T-cell (primary cell): Measurements from ENCODE around the gene C1orf226. TPM values are rescaled to one million over a fixed set of nuclear protein-coding genes. Genes with fewer than 3 reads are reported as not detected.

ENCODE experiments used
- ATAC-seq, 4 experiments: fragments of 200-7000 bp in 3 of 4; fragments of 150-1000 bp in 1 of 4; cut with Tn5 transposase; replicated peaks in 1 of 4; 1 replicate in 3 of 4; 2 replicates in 1 of 4; pipeline ENCODE4 v1.10.0; 2021; ENCODE audit warnings: moderate library complexity in 3 of 4, mild to moderate bottlenecking in 2 of 4, moderate number of reproducible peaks in 1 of 4
- CTCF ChIA-PET, 2 donors: fragments of 300-600 bp; sonication (Branson Sonifier 250); formaldehyde crosslinking; loops; one replicate each; lab custom pipeline; 2022; ENCODE audit warnings: antibody characterized with exemption in 2 of 2; lab: Charles Lee
- POLR2A ChIA-PET, 2 donors: fragments of 300-600 bp; sonication (Branson Sonifier 250); formaldehyde crosslinking; loops; one replicate each; lab custom pipeline; 2022; ENCODE audit warnings: antibody characterized with exemption in 2 of 2; lab: Charles Lee
- DNase-seq, 35 experiments: peaks; one replicate each; pipeline versions ENCODE4 v3.0.0 to v3.0.0-alpha.2; 2013 to 2023
- H3K27ac ChIP-seq: one replicate; pipeline ENCODE4 v1.5.1; 2013; ENCODE audit warnings: low read length
- H3K27me3 ChIP-seq, 2 experiments: replicated peaks in 1 of 2; 1 replicate in 1 of 2; 2 replicates in 1 of 2; pipeline versions ENCODE4 v1.6.1 to v1.7.0; 2013; ENCODE audit warnings: low read length in 1 of 2, mixed read lengths in 1 of 2; ENCODE audit not compliant: control insufficient read depth in 2 of 2, insufficient read depth in 2 of 2; ENCODE audit errors: extremely low read depth in 1 of 2
- H3K36me3 ChIP-seq, 2 donors: 1 replicate in 1 of 2; 2 replicates in 1 of 2; pipeline versions ENCODE4 v1.6.1 to v1.7.0; 2013; ENCODE audit warnings: low read length in 1 of 2; ENCODE audit not compliant: control insufficient read depth in 2 of 2, insufficient read depth in 1 of 2; ENCODE audit errors: extremely low read depth in 1 of 2
- H3K4me1 ChIP-seq, 2 experiments: 1 replicate in 1 of 2; 2 replicates in 1 of 2; pipeline versions ENCODE4 v1.6.1 to v1.7.0; 2013; ENCODE audit warnings: low read length in 2 of 2, mixed read lengths in 1 of 2; ENCODE audit not compliant: insufficient read depth in 2 of 2, control insufficient read depth in 1 of 2; ENCODE audit errors: extremely low read depth in 1 of 2
- H3K4me3 ChIP-seq, 2 donors: 1 replicate in 1 of 2; 2 replicates in 1 of 2; pipeline versions ENCODE4 v1.5.1 to v1.7.0; 2013; ENCODE audit warnings: mild to moderate bottlenecking in 2 of 2, low read length in 1 of 2, moderate library complexity in 1 of 2; ENCODE audit not compliant: control insufficient read depth in 1 of 2; ENCODE audit errors: extremely low read depth in 1 of 2
- H3K9me3 ChIP-seq: 2 replicates; pipeline ENCODE4 v1.7.0; 2013
- H3K27ac Mint-ChIP-seq, 2 donors: one replicate each; pipeline ENCODE4 v1.8.0; 2020 to 2021; ENCODE audit warnings: mild to moderate bottlenecking in 2 of 2, mixed read lengths in 2 of 2
- H3K27me3 Mint-ChIP-seq, 2 donors: one replicate each; pipeline ENCODE4 v1.8.0; 2021 to 2022; ENCODE audit warnings: mixed read lengths in 2 of 2
- H3K36me3 Mint-ChIP-seq: one replicate; pipeline ENCODE4 v1.8.0; 2021; ENCODE audit warnings: mixed read lengths
- H3K4me1 Mint-ChIP-seq, 3 donors: one replicate each; pipeline ENCODE4 v1.8.0; 2020 to 2022; ENCODE audit warnings: mixed read lengths in 3 of 3, mild to moderate bottlenecking in 1 of 3
- H3K4me3 Mint-ChIP-seq, 3 donors: one replicate each; pipeline ENCODE4 v1.8.0; 2020 to 2022; ENCODE audit warnings: mild to moderate bottlenecking in 3 of 3, mixed read lengths in 3 of 3, moderate library complexity in 3 of 3
- H3K9me3 Mint-ChIP-seq, 3 donors: one replicate each; pipeline ENCODE4 v1.8.0; 2020 to 2022; ENCODE audit warnings: mixed read lengths in 3 of 3
- WGBS: methylation state at CpG from one replicate; pipeline ENCODE4 v1.1.5; 2013; ENCODE audit warnings: missing lambda C conversion rate; ENCODE audit not compliant: insufficient coverage; 5-methylcytosine and 5-hydroxymethylcytosine counted together
- total RNA-seq, 35 experiments: library from RNA in 6 of 35; stranded (reverse) in 6 of 35; fragments of 120-200 nt in 1 of 35; gene quantifications; one replicate each; pipeline versions ENCODE4 v1.2.1 to v1.2.4 and lab custom pipeline; 2013 to 2026

Gene C1orf226, protein sequence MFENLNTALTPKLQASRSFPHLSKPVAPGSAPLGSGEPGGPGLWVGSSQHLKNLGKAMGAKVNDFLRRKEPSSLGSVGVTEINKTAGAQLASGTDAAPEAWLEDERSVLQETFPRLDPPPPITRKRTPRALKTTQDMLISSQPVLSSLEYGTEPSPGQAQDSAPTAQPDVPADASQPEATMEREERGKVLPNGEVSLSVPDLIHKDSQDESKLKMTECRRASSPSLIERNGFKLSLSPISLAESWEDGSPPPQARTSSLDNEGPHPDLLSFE
- total RNA-seq: under 1 TPM in 3 of 5 donors, not detected in 2; 0.09 to 0.13 (median 0.12) TPM
- total RNA-seq (2013): not detected
- 0 to 0.33 (median 0) reads per million in 29 experiments for total RNA-seq (lab: John Stamatoyannopoulos, UW)

DNA sequence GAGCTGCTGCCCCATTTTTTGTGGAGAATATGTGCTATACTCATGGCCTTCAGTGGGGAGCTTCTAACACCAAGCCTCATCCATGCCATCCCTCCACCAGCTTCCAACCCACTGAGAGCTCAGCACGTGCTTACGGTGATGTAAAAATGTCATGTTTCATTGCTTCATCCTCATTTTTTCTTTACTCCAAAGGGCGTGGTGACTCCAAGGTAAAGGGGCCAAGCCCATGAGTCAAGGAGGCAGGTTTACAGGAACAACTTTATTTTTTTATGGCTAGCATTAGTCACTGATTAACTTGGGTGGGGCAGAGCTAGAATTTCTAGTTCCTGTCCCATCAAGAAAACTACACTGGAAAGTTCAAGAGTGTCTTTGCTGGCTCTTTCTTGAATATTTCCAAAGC lies at the start of gene C1orf226:
TSS of gene C1orf226 (plus strand) at position 346 of the 400 bp plus-strand sequence. CDS start 174 bp downstream, outside the sequence.
- no peaks in the 10 kb centered on the region for H3K36me3 Mint-ChIP-seq
- no CpG with 5 or more reads among the region's 3 CpGs for WGBS
- no peaks in the 10 kb centered on the region for H3K4me1 Mint-ChIP-seq
- Histone ChIP-seq H3K9me3 (no peaks in the 10 kb centered on the region), H3K27ac (no peak within 1 kb of the TSS), H3K36me3 (no peaks in the 10 kb centered on the region), H3K4me3 (no peak within 1 kb of the TSS), H3K27me3 (peaks cover 0 to 9% of the 10 kb centered on the region in 2 experiments), H3K4me1 (no peaks in the 10 kb centered on the region)
- ChIA-PET POLR2A (interaction anchor here in 1 of 2 donors (0.5 kb wide), 1 partner anchor 86 kb away, joined by 3 read pairs; no protein-coding TSS in a partner anchor), CTCF (no interaction called here)
- H3K27ac Mint-ChIP-seq: no peak within 1 kb of the TSS
- DNase-seq: no peak
- H3K4me3 Mint-ChIP-seq: no peak within 1 kb of the TSS
- no peak for ATAC-seq
- no peaks in the 10 kb centered on the region for H3K27me3 Mint-ChIP-seq
- no peaks in the 10 kb centered on the region for H3K9me3 Mint-ChIP-seq

DNA sequence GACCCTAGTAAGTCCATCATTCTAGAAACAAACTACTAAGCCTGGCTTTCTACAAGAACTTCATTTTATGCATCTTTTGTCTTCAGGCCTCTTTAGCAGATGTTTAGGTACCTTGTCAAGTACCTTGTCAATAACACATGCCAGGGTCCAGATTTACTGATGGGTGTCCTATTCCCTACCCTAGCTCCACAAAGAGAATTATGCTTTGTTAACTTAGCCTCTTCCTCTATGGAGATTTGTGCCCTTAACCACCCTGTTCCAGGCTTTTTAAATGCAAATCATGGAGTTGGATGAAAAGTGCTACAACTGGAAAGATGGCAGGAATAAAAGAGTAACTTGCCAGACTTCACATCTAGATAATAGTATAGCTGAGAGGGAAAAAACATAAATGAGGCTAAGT lies 47.5 kb upstream of the C1orf226 start:
- DNase-seq (no peak), ATAC-seq (no peak)
- no peaks in the 10 kb centered on the region for H3K36me3 Mint-ChIP-seq
- H3K27me3 Mint-ChIP-seq: peaks cover 11 to 25% of the 10 kb centered on the region in 2 donors
- no peak overlapping the region for H3K4me3 ChIP-seq
- no peak overlapping the region for H3K27ac Mint-ChIP-seq
- CTCF ChIA-PET: no interaction called here
- POLR2A ChIA-PET: no interaction called here
- H3K27ac ChIP-seq: no peak overlapping the region
- no peak overlapping the region for H3K4me3 Mint-ChIP-seq
- H3K27me3 ChIP-seq: no peaks in the 10 kb centered on the region
- no peaks in the 10 kb centered on the region for H3K4me1 ChIP-seq
- no peaks in the 10 kb centered on the region for H3K9me3 Mint-ChIP-seq
- no peaks in the 10 kb centered on the region for H3K9me3 ChIP-seq
- no peaks in the 10 kb centered on the region for H3K36me3 ChIP-seq
- H3K4me1 Mint-ChIP-seq: no peaks in the 10 kb centered on the region

DNA sequence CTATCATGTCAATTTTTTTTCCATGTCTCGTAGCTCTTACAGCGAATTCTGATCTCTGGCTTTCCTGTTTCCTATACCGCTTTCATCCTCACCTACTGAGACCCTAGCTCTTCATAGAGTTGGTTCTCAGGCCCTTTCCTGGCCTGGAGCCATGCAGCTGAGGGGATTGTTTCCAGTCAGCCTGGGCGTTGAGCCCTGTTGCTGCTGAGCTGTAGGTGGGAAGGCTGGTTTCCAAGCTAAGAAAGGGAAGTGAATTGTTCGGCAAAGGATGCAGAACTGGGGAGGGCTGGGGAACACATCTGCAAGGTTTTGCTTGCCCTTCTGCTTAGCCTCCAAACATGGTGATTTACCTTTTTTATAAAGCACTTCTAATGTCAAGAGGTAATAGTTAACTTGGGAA lies 46.4 kb upstream of the C1orf226 start:
- Mint-ChIP-seq H3K36me3 (no peaks in the 10 kb centered on the region), H3K4me3 (no peak overlapping the region), H3K27ac (no peak overlapping the region), H3K4me1 (no peaks in the 10 kb centered on the region), H3K9me3 (no peaks in the 10 kb centered on the region), H3K27me3 (peaks cover 16 to 29% of the 10 kb centered on the region in 2 donors)
- H3K4me3 ChIP-seq: no peak overlapping the region
- DNase-seq: no peak
- ChIA-PET POLR2A (no interaction called here), CTCF (no interaction called here)
- WGBS: 100% methylated on average over 2 of the region's 5 CpGs
- H3K9me3 ChIP-seq: no peaks in the 10 kb centered on the region
- no peaks in the 10 kb centered on the region for H3K36me3 ChIP-seq
- no peak for ATAC-seq
- no peaks in the 10 kb centered on the region for H3K4me1 ChIP-seq
- no peaks in the 10 kb centered on the region for H3K27me3 ChIP-seq
- H3K27ac ChIP-seq: no peak overlapping the region

DNA sequence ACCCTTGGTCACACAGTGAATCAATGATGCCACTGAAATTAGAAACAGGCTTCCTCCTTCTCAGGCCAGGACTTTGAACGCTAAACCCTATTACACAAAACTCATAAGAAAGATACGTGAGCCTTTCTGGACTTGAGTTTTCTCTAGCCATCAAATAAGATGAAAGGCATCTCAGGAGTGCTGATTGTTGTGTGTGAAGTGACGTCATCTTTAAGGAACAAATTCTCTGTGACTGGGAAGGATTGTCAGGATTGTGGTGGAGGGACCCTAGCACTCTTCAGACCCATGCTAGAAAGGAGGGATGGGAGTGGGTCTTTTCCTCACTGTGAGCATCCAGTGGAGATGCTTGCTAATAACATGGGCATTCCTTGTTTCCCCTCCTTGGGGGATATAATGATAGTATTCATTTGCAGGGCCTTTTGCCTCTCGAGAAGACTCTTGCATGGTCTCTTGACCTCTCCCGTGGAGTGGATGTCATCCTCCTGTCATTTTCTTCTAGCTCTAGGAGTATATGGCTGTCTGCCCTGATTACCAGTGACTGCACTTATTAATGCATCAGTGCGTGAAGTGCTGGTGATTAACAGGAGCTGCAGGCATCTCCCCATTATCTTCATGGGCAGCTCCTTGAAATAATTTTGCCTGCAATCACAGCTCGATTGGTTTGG lies 44.8 kb upstream of the C1orf226 start:
- 80% methylated on average over 2 of the region's 7 CpGs for WGBS
- H3K27me3 Mint-ChIP-seq: peaks cover 16 to 32% of the 10 kb centered on the region in 2 donors
- DNase-seq (no peak), ATAC-seq (no peak)
- POLR2A ChIA-PET: no interaction called here
- H3K4me1 Mint-ChIP-seq: no peaks in the 10 kb centered on the region
- Histone ChIP-seq H3K27ac (no peak overlapping the region), H3K9me3 (no peaks in the 10 kb centered on the region), H3K27me3 (no peaks in the 10 kb centered on the region), H3K4me1 (no peaks in the 10 kb centered on the region), H3K36me3 (no peaks in the 10 kb centered on the region), H3K4me3 (no peak overlapping the region)
- H3K36me3 Mint-ChIP-seq: no peaks in the 10 kb centered on the region
- H3K27ac Mint-ChIP-seq: no peak overlapping the region
- CTCF ChIA-PET: no interaction called here
- H3K4me3 Mint-ChIP-seq: no peak overlapping the region
- H3K9me3 Mint-ChIP-seq: no peaks in the 10 kb centered on the region

DNA sequence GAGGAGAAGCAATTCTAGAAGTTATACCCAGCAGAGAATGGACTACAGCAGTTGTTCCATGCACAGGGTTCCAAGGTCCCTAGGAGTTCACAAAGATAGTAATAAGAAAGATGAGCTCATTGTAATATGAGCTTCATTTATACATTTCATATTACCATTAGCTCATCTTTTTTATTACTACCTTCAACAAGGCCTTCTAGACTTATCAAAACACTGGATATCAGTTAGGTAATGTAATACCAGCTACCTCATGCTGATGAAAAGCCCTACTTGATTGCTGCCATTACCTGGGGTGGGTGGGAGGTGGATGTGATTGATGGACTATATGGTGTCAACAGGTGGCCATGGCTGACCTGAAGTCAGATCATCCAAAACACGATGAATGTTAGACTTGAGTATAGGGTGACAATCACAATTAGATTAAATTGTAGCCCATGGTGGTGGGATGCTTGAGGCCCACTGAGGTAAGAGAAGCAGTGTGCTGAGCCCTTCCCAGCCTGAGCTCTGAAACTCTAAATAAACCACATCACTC lies 39.0 kb upstream of the C1orf226 start:
- 83% methylated on average over 1 of the region's 1 CpG for WGBS
- no peaks in the 10 kb centered on the region for H3K9me3 Mint-ChIP-seq
- ATAC-seq (no peak), DNase-seq (no peak)
- no peaks in the 10 kb centered on the region for H3K36me3 Mint-ChIP-seq
- no peaks in the 10 kb centered on the region for H3K4me1 Mint-ChIP-seq
- Histone ChIP-seq H3K27me3 (no peaks in the 10 kb centered on the region), H3K36me3 (no peaks in the 10 kb centered on the region), H3K9me3 (no peaks in the 10 kb centered on the region), H3K4me1 (no peaks in the 10 kb centered on the region), H3K4me3 (no peak overlapping the region), H3K27ac (no peak overlapping the region)
- no peak overlapping the region for H3K4me3 Mint-ChIP-seq
- no peak overlapping the region for H3K27ac Mint-ChIP-seq
- POLR2A ChIA-PET: no interaction called here
- CTCF ChIA-PET: no interaction called here
- peaks cover 7 to 19% of the 10 kb centered on the region in 2 donors for H3K27me3 Mint-ChIP-seq

DNA sequence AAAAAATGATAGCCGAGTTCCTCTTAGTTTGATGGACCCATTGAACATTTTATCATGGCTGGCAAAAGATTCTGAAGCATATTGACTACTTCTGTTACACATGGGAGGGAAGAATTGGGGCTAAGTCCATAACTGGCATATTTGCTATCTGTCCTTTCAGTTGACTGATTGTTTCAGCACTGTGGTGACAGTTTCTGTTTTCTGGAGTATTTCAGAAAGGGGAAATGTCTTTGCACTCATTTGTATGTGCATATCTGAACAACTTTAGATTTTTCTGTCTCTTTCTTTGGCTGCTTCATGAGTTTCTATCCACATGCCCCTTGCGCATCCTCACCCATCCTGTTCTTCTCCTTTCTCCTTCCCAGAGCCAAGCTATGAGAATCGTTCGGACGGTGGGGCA lies 38.1 kb upstream of the C1orf226 start:
- no peaks in the 10 kb centered on the region for H3K9me3 ChIP-seq
- 90% methylated on average over 2 of the region's 5 CpGs for whole genome bisulfite sequencing
- DNase-seq (no peak), ATAC-seq (no peak)
- Mint-ChIP-seq H3K4me3 (no peak overlapping the region), H3K27me3 (peaks cover 7 to 12% of the 10 kb centered on the region in 2 donors), H3K9me3 (no peaks in the 10 kb centered on the region), H3K4me1 (no peaks in the 10 kb centered on the region), H3K27ac (no peak overlapping the region), H3K36me3 (no peaks in the 10 kb centered on the region)
- H3K36me3 ChIP-seq: no peaks in the 10 kb centered on the region
- H3K27ac ChIP-seq: no peak overlapping the region
- H3K4me3 ChIP-seq: no peak overlapping the region
- H3K27me3 ChIP-seq: no peaks in the 10 kb centered on the region
- CTCF ChIA-PET: no interaction called here
- H3K4me1 ChIP-seq: no peaks in the 10 kb centered on the region
- POLR2A ChIA-PET: no interaction called here
